Measurements from ENCODE around the gene ARHGAP24. TPM values are rescaled to one million over a fixed set of nuclear protein-coding genes. Genes with fewer than 3 reads are reported as not detected.

ARHGAP24 gene
- total RNA-seq, 2 donors from 2014 or later: 66.8 to 85.6 TPM

DNA sequence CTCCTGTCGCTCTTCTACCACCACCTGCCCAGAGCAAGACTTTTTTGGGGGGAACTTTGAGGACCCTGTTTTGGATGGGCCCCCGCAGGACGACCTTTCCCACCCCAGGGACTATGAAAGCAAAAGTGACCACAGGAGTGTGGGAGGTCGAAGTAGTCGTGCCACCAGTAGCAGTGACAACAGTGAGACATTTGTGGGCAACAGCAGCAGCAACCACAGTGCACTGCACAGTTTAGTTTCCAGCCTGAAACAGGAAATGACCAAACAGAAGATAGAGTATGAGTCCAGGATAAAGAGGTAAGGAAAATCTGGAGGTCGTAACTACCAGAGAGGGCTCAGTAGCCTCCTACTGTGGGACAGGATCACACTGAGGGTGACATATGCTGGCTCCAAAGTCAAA is 520.4 kb downstream of the ARHGAP24 start:
- H3K9me3 ChIP-seq (ENCODE audit: control insufficient read depth, low read length): no peaks in the 10 kb centered on the region
- H3K27me3 ChIP-seq (ENCODE audit: control insufficient read depth, insufficient read depth, low read length, poor library complexity, severe bottlenecking): no peaks in the 10 kb centered on the region
- WGBS, 2 experiments (ENCODE audit: insufficient coverage in 1 of 2, insufficient read length in 1 of 2): 90 to 92% methylated on average over 6 of the region's 6 CpGs
- H3K27me3 Mint-ChIP-seq (ENCODE audit: insufficient read depth): no peaks in the 10 kb centered on the region
- DNase-seq: no peak
- H3K4me1 Mint-ChIP-seq: no peaks in the 10 kb centered on the region
- H3K9me3 Mint-ChIP-seq: no peaks in the 10 kb centered on the region
- no peak overlapping the region for H3K4me3 ChIP-seq (ENCODE audit: low read length)
- no peak overlapping the region for H3K27ac Mint-ChIP-seq
- peaks cover 46% of the 10 kb centered on the region for H3K36me3 Mint-ChIP-seq (ENCODE audit: low read depth)
- H3K9ac ChIP-seq (ENCODE audit: extremely low read depth, low read length, poor library complexity, severe bottlenecking): no peak overlapping the region
- H3K36me3 ChIP-seq (ENCODE audit: control insufficient read depth, insufficient read depth, low read length): peaks cover 56% of the 10 kb centered on the region
- TF ChIP-seq CTCF (conservative IDR thresholded peaks at IDR 0.05): no peak
- H3K4me3 Mint-ChIP-seq: no peak overlapping the region
- H3K4me1 ChIP-seq (ENCODE audit: control insufficient read depth, insufficient read depth, low read length): no peaks in the 10 kb centered on the region
- H3K27ac ChIP-seq (ENCODE audit: low read depth, low read length): no peak overlapping the region

GRCh38 chr4:86001591-86001990 is 526.6 kb downstream of the ARHGAP24 start:
- Histone ChIP-seq H3K4me3 (ENCODE audit: low read length) (no peak overlapping the region), H3K9me3 (ENCODE audit: control insufficient read depth, low read length) (no peaks in the 10 kb centered on the region), H3K27me3 (ENCODE audit: control insufficient read depth, insufficient read depth, low read length, poor library complexity, severe bottlenecking) (no peaks in the 10 kb centered on the region), H3K9ac (ENCODE audit: extremely low read depth, low read length, poor library complexity, severe bottlenecking) (no peak overlapping the region), H3K4me1 (ENCODE audit: control insufficient read depth, insufficient read depth, low read length) (no peaks in the 10 kb centered on the region), H3K36me3 (ENCODE audit: control insufficient read depth, insufficient read depth, low read length) (peaks cover 22% of the 10 kb centered on the region), H3K27ac (ENCODE audit: low read depth, low read length) (no peak overlapping the region)
- WGBS, 2 experiments (ENCODE audit: insufficient coverage in 1 of 2, insufficient read length in 1 of 2): 100% methylated on average over 2 of the region's 2 CpGs; no CpG with 5 or more reads in 1 of the 2 experiments
- TF ChIP-seq CTCF (conservative IDR thresholded peaks at IDR 0.05): no peak
- no peak for DNase-seq
- Mint-ChIP-seq H3K4me3 (no peak overlapping the region), H3K9me3 (no peaks in the 10 kb centered on the region), H3K27me3 (ENCODE audit: insufficient read depth) (no peaks in the 10 kb centered on the region), H3K4me1 (no peaks in the 10 kb centered on the region), H3K36me3 (ENCODE audit: low read depth) (peaks cover 43% of the 10 kb centered on the region), H3K27ac (no peak overlapping the region)

- H3K4me3 ChIP-seq (ENCODE audit: low read length): no peak overlapping the region
- no peak for TF ChIP-seq CTCF (conservative IDR thresholded peaks at IDR 0.05)
- 89% methylated on average over 2 of the region's 2 CpGs; no CpG with 5 or more reads in 1 of the 2 experiments for WGBS, 2 experiments (ENCODE audit: insufficient coverage in 1 of 2, insufficient read length in 1 of 2)
Measured at GRCh38 chr4:86004030-86004429, 529.1 kb downstream of the ARHGAP24 start.

More at GRCh38 chr4:86004030-86004429, 529.1 kb downstream of the ARHGAP24 start:
- no peak for DNase-seq
- Histone ChIP-seq H3K36me3 (ENCODE audit: control insufficient read depth, insufficient read depth, low read length) (peaks cover 17% of the 10 kb centered on the region), H3K4me1 (ENCODE audit: control insufficient read depth, insufficient read depth, low read length) (no peaks in the 10 kb centered on the region), H3K9me3 (ENCODE audit: control insufficient read depth, low read length) (no peaks in the 10 kb centered on the region), H3K27ac (ENCODE audit: low read depth, low read length) (no peak overlapping the region), H3K9ac (ENCODE audit: extremely low read depth, low read length, poor library complexity, severe bottlenecking) (no peak overlapping the region), H3K27me3 (ENCODE audit: control insufficient read depth, insufficient read depth, low read length, poor library complexity, severe bottlenecking) (no peaks in the 10 kb centered on the region)
- Mint-ChIP-seq H3K4me3 (no peak overlapping the region), H3K27ac (no peak overlapping the region), H3K36me3 (ENCODE audit: low read depth) (peaks cover 35% of the 10 kb centered on the region), H3K4me1 (no peaks in the 10 kb centered on the region), H3K27me3 (ENCODE audit: insufficient read depth) (no peaks in the 10 kb centered on the region), H3K9me3 (no peaks in the 10 kb centered on the region)

Data from endodermal cell (in vitro differentiated cells).